Occipital lobe (tissue), 2 donors: Measurements from ENCODE around the gene HSD3B1. TPM values are rescaled to one million over a fixed set of nuclear protein-coding genes. Genes with fewer than 3 reads are reported as not detected.
"Not testable (repeated sequence)": the region's sequence is repeated elsewhere in the genome, so short reads cannot be mapped to it uniquely, and the experiment has no call there.

ENCODE experiments used
- DNase-seq: peaks from one replicate; lab custom pipeline; 2025; lab: John Stamatoyannopoulos, UW
- total RNA-seq: library from RNA; depleted of rRNA; stranded (reverse); fragments of >200 nt; gene quantifications from one replicate; pipeline ENCODE4 v1.2.3, GENCODE V29; 2014

The HSD3B1 gene
- total RNA-seq, 1 donor from 2014 or later, result not detected

DNA sequence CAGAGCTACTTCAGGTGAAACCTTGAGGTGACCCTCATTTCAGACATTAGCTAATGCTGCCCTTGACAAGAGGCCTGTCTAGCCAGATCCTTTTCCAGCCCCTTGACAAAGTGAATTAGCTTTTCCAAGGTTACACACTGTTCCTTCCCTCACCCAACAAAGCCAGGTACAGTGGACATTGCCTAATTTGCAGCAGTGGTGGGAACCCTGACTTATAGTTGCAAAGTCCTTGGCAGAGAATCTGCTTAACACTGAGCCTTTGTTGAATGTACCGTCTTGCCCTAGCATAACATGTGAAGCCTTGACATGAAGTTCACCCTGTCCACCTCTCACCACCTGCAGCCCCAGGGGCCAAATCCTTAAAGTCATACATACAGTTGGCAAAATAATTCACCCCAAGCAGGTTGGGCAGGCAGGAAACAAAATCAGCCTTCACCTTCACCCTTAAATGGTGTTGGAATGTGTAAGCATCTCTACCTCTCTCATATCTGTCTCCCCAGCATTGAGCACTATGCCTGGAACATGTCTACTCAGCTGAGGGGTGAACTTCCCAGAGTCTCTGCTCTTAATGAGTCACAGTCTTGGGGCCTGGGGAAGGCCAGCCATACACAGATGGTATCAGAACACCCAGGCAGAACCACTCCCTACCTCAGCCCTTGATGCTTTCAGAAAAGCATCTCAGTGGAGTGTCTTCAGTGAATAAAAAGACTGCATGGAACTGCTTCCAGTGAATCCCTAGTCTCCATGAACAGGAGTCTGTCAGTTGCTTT is 46.5 kb downstream of the HSD3B1 start:
- DNase-seq, result not testable (repeated sequence)

DNA sequence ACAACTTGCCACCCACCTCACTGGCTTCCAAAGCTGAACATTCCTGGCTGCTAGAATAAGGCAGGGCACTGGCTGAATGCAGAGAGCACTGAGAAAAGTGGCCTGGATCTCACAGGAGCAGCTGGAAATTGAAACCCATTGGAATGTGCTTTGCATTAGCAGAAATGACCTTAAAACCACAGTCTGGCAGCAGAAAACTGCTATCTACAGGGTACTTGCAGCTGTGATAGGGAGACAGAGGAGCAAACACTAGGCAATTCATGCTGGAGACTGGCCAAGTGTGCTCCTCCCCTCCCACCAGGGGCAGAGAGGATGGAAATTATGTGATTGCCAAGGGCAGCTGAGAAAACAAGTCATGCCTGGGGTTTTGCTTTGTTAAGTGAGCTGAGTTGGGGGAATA is 47.2 kb downstream of the HSD3B1 start:
- peak; percentile 46 for DNase-seq

DNA sequence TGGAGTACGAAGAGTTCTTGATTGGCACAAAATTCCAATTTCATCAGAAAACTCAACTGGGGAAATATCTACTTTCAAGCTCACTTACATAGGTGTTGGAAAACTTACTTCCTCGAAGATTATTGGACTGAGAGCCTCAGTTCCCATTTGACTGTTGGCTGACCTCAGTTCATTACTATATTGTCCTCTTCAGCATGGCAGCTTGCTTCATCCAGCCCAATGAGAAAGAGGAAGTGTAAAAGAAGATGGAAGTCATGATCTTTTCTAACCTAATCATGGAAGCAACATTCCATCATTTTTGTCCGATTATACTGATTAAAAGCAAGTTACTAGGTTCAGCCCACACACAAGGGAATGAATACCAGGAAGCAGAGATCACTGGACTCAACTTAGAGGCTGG is 49.4 kb downstream of the HSD3B1 start:
- DNase-seq, result no peak

DNA sequence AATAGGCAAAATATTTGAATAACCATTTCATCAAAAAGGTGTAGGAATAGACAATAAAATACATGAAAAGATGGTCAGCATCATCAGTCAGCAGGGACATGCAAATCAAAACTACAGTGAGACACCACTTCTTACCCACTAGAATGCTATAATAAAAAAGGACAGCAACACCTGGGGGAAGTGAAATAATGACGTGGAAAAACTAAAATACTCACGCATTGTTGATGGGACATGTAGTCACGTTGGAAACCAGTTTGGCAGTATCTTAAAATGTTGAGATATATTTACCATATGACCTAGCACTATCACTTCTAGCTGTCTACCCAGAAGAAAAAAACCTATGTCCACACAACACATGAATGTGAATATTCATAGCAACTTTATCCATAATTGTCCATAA is 53.4 kb downstream of the HSD3B1 start:
- DNase-seq, result not testable (repeated sequence)

DNA sequence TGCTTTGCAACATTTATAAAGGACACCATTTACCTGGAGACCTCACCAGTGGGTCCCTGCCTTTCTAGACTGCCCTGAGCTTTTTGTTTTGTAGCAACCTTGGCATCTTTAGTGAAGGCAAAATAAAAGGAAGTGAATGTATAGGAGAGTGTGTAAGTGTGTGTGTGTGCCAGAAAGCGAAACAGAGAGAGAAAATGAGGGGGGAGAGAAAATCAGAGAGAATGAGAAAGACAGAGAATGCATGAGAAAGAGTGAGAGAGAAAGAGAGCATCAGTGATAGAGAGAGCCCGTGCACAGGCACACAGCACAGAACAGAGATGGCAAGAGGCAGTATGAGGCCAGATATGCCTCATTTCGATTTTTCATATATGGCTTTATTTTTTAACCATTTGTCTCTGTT is 57.5 kb downstream of the HSD3B1 start:
- DNase-seq, result no peak

Other genes with a start within 250 kb of the HSD3B1 start
- not detected for gene HAO2, start 138.4 kb upstream of the HSD3B1 start, total RNA-seq
- gene HSD3B2, start 92.1 kb upstream of the HSD3B1 start, total RNA-seq, result not detected
- 31.8 TPM for gene ZNF697, start 141.1 kb downstream of the HSD3B1 start, total RNA-seq
- 19.0 TPM for gene PHGDH, start 204.7 kb downstream of the HSD3B1 start, total RNA-seq